Lower lobe of right lung (tissue), 2 donors: ENCODE measurements around the gene RNF213. TPM values are rescaled to one million over a fixed set of nuclear protein-coding genes. Genes with fewer than 3 reads are reported as not detected.

Experiments
- ATAC-seq, 2 donors: fragments of 200-7000 bp; cut with Tn5 transposase; one replicate each; pipeline ENCODE4 v1.9.1; 2020 to 2022; ENCODE audit warnings: mild to moderate bottlenecking in 2 of 2, moderate library complexity in 2 of 2
- DNase-seq: peaks from one replicate; pipeline ENCODE4 v3.0.0-alpha.2; 2020
- H3K27ac ChIP-seq: fragments of 200-600 bp; one replicate; pipeline ENCODE4 v1.8.0; 2022
- H3K27me3 ChIP-seq: fragments of 200-600 bp; one replicate; pipeline ENCODE4 v1.8.0; 2022; ENCODE audit warnings: low read depth
- H3K36me3 ChIP-seq: fragments of 200-600 bp; one replicate; pipeline ENCODE4 v1.8.0; 2022; ENCODE audit warnings: mild to moderate bottlenecking
- H3K4me1 ChIP-seq: fragments of 200-600 bp; one replicate; pipeline ENCODE4 v1.8.0; 2022
- H3K4me3 ChIP-seq: fragments of 200-600 bp; one replicate; pipeline ENCODE4 v1.8.0; 2022; ENCODE audit warnings: mild to moderate bottlenecking
- H3K9me3 ChIP-seq: fragments of 200-600 bp; one replicate; pipeline ENCODE4 v1.8.0; 2022
- intact Hi-C: fragments of 100-400 bp; cut with DNase I; formaldehyde crosslinking; loops from one replicate; pipeline ENCODE4 v1.11.0; 2022
- total RNA-seq: library from RNA; stranded (reverse); fragmentation: NEBNext Ultra II Directional; extraction: Animal tissue kit (Norgen Biotek cat#: 25700); gene quantifications from one replicate; pipeline ENCODE4 v1.2.1, GENCODE V29; 2021
- TF ChIP-seq, protein P1 (sequence below): fragments of 200-600 bp; IDR thresholded peaks from one replicate; pipeline ENCODE4 v1.8.0; 2022; ENCODE audit warnings: antibody characterized with exemption, mild to moderate bottlenecking
- donor health status: DM: no; HTN: yes; CAD: no; lungs with severe emphysema.

RNF213 gene
- total RNA-seq, 1 donor from 2014 or later = 300 TPM

DNA sequence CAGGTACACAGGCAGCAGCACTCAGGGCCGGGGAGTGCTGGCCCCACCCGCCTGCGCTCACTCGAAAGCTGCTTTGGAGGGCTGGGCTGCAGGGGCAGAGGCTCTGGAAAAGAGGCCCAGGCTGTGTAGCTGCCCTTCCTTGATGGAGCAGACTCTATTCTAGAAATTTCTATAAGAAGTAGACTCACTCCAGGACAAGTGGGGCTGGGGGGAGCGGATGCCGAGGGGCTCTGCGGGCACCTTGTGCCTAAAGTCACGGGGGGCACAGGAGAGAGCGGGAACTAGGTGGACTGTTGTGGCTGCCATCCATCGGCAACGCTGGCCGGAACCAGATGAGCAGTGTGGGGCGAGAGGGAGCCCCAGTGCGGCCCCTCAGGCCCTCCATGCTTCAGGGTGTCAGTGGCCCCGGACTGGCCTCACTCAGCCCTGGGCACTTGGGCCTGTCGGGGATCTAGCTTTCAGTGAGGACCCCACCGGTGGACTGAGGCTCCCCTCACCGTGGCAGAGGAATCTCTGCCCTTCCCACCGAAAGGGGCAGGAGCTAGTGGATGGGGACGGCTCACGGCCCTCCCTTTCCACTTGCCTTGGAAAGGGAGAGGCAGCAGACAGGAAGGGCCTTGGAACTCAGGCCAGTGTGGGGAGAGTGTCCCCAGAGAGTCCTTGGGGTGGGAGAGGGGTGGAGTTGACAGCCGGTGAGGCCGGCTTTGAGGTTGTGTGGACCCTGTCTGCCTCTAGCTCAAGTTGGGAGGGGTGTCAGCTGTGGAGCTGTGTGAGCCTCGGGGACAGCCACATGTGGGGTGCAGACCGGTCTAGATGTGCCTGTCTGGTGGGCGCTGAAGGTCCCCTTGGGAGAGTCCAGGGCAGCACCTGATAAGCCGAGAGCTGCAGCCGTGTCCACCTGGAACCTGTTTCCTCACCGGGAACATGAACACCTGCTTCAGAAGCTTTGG lies 170.9 kb downstream of the RNF213 start:
- peak; percentile 40 for DNase-seq
- Histone ChIP-seq H3K36me3 (peaks cover 18% of the 10 kb centered on the region), H3K27ac (no peak overlapping the region), H3K4me1 (peaks cover 7% of the 10 kb centered on the region), H3K27me3 (no peaks in the 10 kb centered on the region), H3K4me3 (no peak overlapping the region), H3K9me3 (no peaks in the 10 kb centered on the region)
- TF ChIP-seq, protein P1, sequence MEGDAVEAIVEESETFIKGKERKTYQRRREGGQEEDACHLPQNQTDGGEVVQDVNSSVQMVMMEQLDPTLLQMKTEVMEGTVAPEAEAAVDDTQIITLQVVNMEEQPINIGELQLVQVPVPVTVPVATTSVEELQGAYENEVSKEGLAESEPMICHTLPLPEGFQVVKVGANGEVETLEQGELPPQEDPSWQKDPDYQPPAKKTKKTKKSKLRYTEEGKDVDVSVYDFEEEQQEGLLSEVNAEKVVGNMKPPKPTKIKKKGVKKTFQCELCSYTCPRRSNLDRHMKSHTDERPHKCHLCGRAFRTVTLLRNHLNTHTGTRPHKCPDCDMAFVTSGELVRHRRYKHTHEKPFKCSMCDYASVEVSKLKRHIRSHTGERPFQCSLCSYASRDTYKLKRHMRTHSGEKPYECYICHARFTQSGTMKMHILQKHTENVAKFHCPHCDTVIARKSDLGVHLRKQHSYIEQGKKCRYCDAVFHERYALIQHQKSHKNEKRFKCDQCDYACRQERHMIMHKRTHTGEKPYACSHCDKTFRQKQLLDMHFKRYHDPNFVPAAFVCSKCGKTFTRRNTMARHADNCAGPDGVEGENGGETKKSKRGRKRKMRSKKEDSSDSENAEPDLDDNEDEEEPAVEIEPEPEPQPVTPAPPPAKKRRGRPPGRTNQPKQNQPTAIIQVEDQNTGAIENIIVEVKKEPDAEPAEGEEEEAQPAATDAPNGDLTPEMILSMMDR = no peak
- no peak for ATAC-seq
- intact Hi-C loops = no loop called here

DNA sequence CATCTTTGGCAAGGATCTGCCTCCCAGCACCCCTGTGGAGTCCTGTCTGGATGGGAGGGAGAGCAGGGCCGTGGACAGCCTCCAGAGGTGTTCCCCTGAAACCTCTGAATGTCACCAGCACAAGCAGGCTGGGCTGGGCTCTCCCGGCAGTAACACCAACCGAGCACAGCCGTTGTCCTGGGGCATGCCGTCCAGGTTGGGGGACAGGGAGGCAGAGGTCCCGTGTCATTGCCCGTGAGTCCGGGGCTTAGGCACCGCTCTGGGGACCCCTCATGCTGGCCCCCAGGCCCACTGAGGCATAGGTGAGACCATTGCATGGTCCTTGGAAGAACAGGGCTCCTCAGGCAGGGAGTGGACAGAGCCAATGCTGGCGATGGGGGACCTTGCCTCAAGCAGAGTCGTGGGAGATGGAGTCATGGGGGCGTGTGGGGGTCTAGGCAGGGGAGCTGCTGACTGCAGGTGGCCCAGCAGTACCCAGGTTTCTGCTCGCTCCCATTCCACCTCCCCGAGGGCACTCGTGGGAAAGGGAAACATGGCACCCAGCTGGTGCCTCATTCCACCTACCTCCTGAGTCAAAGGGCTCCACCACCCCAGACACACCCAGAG lies 171.8 kb downstream of the RNF213 start:
- Histone ChIP-seq H3K27me3 (no peaks in the 10 kb centered on the region), H3K27ac (no peak overlapping the region), H3K4me3 (no peak overlapping the region), H3K4me1 (no peaks in the 10 kb centered on the region), H3K36me3 (peaks cover 18% of the 10 kb centered on the region), H3K9me3 (no peaks in the 10 kb centered on the region)
- peak; percentile 37 for DNase-seq
- TF ChIP-seq, protein P1 = no peak
- intact Hi-C loops = no loop called here
- ATAC-seq = no peak

DNA sequence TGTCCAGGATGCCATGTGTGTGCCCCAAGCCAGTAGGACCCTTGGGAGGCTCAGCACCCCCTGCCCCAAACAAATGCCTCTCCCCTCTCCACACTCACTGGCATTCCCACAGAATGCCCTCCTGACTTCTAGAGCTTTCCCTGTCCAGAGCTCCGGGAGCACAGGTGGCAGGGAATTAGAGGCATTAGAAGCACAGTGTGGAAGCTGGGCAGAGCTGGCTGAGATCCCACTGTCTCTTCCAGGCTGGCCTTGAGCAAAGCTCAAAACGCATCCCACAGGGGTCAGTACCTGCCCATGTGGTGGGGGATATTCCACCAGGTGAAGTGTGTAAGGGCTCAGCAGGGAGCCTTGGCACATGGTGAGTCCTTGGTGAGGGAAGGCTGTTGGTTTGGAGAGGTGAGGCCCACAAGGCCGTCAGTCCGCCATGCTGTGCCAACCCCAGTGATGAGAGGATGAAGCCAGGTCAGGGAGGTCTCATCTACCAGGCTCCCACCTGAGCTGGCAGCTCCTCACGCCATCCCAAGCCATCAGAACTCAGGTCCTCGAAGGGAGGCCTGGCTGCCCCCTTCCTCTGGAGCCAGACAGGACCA lies 172.4 kb downstream of the RNF213 start:
- ATAC-seq (no peak), DNase-seq (peak; percentile 21)
- intact Hi-C loops = no loop called here
- TF ChIP-seq, protein P1 = no peak
- Histone ChIP-seq H3K9me3 (no peaks in the 10 kb centered on the region), H3K36me3 (peaks cover 18% of the 10 kb centered on the region), H3K4me3 (no peak overlapping the region), H3K4me1 (no peaks in the 10 kb centered on the region), H3K27me3 (no peaks in the 10 kb centered on the region), H3K27ac (no peak overlapping the region)

DNA sequence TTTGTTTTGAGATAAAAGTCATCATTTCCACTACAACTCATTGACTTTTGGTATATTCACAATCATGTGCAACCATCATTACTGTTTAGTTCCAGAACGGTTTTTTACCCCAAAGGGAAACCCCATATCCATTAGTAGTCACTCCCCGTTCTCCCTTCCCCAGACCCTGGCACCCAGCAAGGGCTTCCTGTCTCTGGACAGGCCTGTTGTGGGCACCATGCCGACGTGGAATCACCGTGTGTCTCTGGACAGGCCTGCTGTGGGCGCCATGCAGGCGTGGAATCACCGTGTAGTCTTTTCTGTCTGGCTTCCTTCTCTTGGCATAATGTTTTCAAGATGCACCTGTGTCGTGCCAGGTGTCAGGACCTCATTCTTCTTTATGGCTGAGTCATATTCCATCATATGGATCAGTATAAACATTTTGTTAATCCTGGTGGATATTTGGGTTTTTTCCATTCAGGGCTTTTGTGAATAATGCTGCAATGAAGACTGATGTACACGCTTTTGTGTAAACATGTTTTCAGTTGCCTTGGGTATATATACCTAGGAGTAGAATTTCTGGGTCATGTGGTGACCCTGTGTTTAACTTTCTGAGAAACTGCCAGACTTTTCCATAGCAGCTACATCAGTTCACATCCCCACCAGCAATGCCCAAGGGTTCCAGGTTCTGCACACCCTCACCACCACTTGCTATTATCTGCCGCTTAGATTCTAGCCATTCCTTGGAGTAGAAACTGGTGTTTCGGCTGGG lies 173.4 kb downstream of the RNF213 start:
- Histone ChIP-seq H3K36me3 (peaks cover 7% of the 10 kb centered on the region), H3K27me3 (no peaks in the 10 kb centered on the region), H3K27ac (no peak overlapping the region), H3K9me3 (no peaks in the 10 kb centered on the region), H3K4me3 (no peak overlapping the region), H3K4me1 (no peaks in the 10 kb centered on the region)
- TF ChIP-seq, protein P1 = no peak
- no peak for DNase-seq
- no peak for ATAC-seq
- intact Hi-C loops = no loop called here

DNA sequence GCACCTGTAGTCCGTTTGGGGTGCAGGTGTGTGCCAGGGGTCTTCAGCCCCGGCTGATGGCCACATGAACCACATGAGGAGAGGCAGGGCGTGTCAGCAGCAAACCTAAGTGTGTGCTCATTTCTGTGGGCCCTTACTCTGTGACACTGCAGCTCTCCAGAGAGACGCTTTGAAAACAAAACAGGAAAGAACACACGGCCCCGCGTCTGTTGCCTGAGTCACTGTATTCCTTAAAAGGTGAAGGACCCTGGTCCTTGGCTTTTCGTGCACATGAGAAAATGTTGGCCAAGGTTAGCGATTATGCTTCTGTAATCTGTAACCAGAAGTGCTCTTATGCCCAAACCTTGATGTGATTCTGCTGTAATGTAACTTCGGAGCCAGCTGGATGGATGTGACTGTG lies 176.9 kb downstream of the RNF213 start:
- Histone ChIP-seq H3K4me1 (no peaks in the 10 kb centered on the region), H3K27ac (no peak overlapping the region), H3K36me3 (no peaks in the 10 kb centered on the region), H3K27me3 (no peaks in the 10 kb centered on the region), H3K4me3 (no peak overlapping the region), H3K9me3 (no peaks in the 10 kb centered on the region)
- TF ChIP-seq, protein P1 = no peak
- intact Hi-C loops = no loop called here
- ATAC-seq (peak; percentile 69 to 77), DNase-seq (no peak)
